ENCODE results near the gene ADARB2. TPM values are rescaled to one million over a fixed set of nuclear protein-coding genes. Genes with fewer than 3 reads are reported as not detected.

The ADARB2 gene
- total RNA-seq, 1 donor from 2014 or later: 1.2 TPM

DNA sequence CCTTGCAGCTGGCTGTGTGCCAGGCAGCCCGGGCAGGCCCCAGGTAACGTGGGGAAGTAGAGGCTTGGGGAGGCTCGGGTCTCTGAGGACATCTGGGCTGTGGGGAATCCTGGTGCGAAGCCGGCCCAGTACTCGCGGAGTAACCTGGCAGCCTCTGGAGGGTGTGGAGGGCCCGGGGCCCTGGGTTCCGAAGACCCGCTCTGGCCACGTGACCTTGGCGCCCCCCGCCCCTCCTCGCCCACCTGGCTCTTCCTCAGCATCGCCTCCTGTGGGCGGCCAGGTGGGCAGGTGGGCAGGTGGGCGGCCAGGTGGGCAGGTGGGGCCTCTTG lies 538.0 kb downstream of the ADARB2 start:
- peak; percentile 57 for DNase-seq
- H3K4me1 ChIP-seq: no peaks in the 10 kb centered on the region
- no peaks in the 10 kb centered on the region for H3K9me3 ChIP-seq
- H3K27ac ChIP-seq: no peak overlapping the region
- H3K27me3 ChIP-seq: peaks cover 13% of the 10 kb centered on the region
- peak; percentile 22 for ATAC-seq
- intact Hi-C loops (cut with DNase I): no loop called here
- no peaks in the 10 kb centered on the region for H3K36me3 ChIP-seq
- TF ChIP-seq, protein P1, sequence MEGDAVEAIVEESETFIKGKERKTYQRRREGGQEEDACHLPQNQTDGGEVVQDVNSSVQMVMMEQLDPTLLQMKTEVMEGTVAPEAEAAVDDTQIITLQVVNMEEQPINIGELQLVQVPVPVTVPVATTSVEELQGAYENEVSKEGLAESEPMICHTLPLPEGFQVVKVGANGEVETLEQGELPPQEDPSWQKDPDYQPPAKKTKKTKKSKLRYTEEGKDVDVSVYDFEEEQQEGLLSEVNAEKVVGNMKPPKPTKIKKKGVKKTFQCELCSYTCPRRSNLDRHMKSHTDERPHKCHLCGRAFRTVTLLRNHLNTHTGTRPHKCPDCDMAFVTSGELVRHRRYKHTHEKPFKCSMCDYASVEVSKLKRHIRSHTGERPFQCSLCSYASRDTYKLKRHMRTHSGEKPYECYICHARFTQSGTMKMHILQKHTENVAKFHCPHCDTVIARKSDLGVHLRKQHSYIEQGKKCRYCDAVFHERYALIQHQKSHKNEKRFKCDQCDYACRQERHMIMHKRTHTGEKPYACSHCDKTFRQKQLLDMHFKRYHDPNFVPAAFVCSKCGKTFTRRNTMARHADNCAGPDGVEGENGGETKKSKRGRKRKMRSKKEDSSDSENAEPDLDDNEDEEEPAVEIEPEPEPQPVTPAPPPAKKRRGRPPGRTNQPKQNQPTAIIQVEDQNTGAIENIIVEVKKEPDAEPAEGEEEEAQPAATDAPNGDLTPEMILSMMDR (IDR thresholded peaks at IDR 0.05): no peak
- H3K4me3 ChIP-seq: no peak overlapping the region

DNA sequence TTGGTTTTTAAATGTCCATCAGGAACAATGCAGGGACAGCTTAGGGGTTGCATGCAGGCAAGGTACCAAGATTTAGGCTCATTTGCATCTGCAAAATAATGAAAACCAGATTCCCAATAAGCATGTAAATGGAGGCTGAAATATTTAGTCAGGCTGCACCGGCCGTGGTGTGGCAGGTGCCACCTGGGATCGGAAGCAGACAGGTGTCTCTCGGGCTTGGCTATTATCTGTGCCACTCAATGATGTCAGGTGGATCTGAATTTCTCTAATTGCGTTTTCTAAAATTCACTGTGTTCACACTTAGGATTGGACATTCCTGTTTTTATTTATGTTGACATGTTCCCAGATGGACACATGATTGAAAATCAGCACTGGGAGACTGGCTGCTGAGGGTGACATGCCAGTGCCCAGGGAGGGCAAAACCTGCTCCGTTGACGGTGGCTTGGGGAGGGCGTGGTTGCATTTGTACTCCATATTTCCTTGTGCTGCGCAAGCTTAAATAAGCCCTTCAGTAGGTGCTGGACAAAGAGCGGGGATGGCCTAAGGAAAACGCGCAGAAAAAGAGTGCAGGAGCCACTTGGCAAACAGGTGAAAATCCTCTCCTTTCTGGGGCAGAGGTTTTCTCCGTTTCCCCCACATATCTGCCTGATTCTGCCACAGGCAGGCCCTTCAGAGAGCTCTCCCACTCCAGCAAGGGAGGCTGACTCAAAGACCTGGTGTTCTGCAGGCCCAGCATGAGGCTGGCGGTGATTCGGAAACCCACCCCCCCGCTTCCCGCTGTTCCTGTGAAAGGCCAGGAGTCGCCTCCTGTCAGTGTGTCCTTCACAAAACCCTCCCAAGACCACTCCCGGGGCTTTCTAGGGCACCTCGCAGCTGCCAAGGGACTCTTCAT lies 538.6 kb downstream of the ADARB2 start:
- intact Hi-C loops (cut with DNase I): no loop called here

DNA sequence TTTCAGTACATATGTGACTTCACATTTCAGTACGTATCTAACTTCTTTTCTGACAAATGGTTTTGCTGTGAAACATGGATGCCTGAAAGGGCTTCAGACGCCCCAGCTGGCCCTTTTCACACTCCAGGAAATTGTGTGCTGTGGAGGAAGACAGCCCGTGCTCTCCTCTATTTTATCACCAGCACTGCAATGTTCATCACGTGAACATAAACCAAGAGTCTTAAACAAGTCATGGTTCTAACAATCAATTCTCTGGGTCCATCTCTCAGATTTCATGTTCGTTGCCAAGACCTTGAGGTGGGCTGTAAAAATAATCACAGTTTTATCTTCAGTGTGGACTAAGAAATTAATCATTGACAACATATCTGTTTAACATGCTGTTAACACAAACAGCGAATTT lies 539.9 kb downstream of the ADARB2 start:
- Histone ChIP-seq H3K4me3 (no peak overlapping the region), H3K27ac (no peak overlapping the region), H3K36me3 (no peaks in the 10 kb centered on the region), H3K27me3 (peaks cover 13% of the 10 kb centered on the region), H3K9me3 (no peaks in the 10 kb centered on the region), H3K4me1 (no peaks in the 10 kb centered on the region)
- TF ChIP-seq, protein P1 (IDR thresholded peaks at IDR 0.05): no peak
- ATAC-seq (no peak), DNase-seq (no peak)
- intact Hi-C loops (cut with DNase I): no loop called here

More for the DNA sequence above, 538.6 kb downstream of the ADARB2 start:
- ATAC-seq (no peak), DNase-seq (peak; percentile 31)
- H3K4me3 ChIP-seq: no peak overlapping the region
- no peaks in the 10 kb centered on the region for H3K36me3 ChIP-seq
- TF ChIP-seq, protein P1 (IDR thresholded peaks at IDR 0.05): no peak
- no peaks in the 10 kb centered on the region for H3K4me1 ChIP-seq
- H3K9me3 ChIP-seq: no peaks in the 10 kb centered on the region
- peaks cover 13% of the 10 kb centered on the region for H3K27me3 ChIP-seq
- H3K27ac ChIP-seq: no peak overlapping the region

DNA sequence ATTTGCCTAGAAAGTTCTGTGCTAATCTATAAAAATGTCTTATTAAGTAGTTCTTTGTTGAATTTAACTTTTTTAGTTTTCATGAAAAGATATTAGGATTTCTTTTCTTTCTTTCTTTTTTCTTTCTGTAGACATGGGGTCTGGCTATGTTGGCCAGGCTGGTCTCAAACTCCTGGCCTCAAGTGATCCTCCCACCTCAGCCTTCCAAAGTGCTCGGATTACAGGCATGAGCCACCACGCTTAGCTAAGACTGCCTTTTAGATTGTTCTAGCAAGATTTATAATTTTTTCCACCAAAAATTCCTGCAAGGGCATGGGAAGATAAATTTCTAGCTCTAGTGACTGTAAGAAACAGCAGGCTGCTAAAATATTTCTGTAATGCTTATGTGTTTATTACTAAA lies 540.7 kb downstream of the ADARB2 start:
- peaks cover 13% of the 10 kb centered on the region for H3K27me3 ChIP-seq
- ATAC-seq: no peak
- intact Hi-C loops (cut with DNase I): no loop called here

DNA sequence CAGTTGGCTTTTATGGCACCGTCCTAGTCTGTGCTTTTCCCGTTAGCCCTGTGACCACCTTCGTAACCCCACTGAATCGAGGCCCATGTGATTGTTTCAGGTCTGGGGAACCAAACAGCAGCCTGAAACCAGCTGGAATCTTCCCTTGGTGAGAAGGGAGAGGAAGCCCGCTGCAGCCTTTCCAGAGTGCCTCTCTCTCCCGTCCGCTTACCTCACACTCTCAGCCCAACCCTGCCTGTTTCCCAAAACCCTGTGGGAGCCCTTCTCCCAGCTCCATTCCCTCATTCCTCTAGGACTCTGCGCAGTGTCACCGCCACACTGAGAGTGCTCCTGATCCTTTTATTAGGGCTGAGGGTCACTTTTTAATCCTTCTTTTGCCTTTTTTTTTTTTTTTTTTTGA lies 541.5 kb downstream of the ADARB2 start:
- H3K4me3 ChIP-seq: no peak overlapping the region
- DNase-seq (no peak), ATAC-seq (no peak)
- H3K27ac ChIP-seq: no peak overlapping the region
- no peaks in the 10 kb centered on the region for H3K9me3 ChIP-seq
- H3K4me1 ChIP-seq: no peaks in the 10 kb centered on the region
- TF ChIP-seq, protein P1 (IDR thresholded peaks at IDR 0.05): no peak
- intact Hi-C loops (cut with DNase I): no loop called here
- H3K27me3 ChIP-seq: peaks cover 13% of the 10 kb centered on the region
- H3K36me3 ChIP-seq: no peaks in the 10 kb centered on the region

More for the DNA sequence above, 540.7 kb downstream of the ADARB2 start:
- TF ChIP-seq, protein P1 (IDR thresholded peaks at IDR 0.05): no peak
- H3K36me3 ChIP-seq: no peaks in the 10 kb centered on the region
- H3K4me3 ChIP-seq: no peak overlapping the region
- DNase-seq: no peak
- no peak overlapping the region for H3K27ac ChIP-seq
- H3K9me3 ChIP-seq: no peaks in the 10 kb centered on the region
- H3K4me1 ChIP-seq: no peaks in the 10 kb centered on the region
